Activated naive CD8-positive, alpha-beta T cell treated with anti-CD3 and anti-CD28 coated beads for 36 hours (primary cell): Measurements from ENCODE around the gene PPEF1. TPM values are rescaled to one million over a fixed set of nuclear protein-coding genes. Genes with fewer than 3 reads are reported as not detected.

Experiments used
- DNase-seq: peaks from one replicate; pipeline ENCODE4 v3.0.0; 2021
- H3K27ac Mint-ChIP-seq: one replicate; pipeline ENCODE4 v1.8.0; 2022; ENCODE audit warnings: mild to moderate bottlenecking, moderate library complexity, mixed read lengths
- H3K27me3 Mint-ChIP-seq: one replicate; pipeline ENCODE4 v1.8.0; 2022; ENCODE audit warnings: mild to moderate bottlenecking, mixed read lengths
- H3K36me3 Mint-ChIP-seq: one replicate; pipeline ENCODE4 v1.8.0; 2021; ENCODE audit warnings: mild to moderate bottlenecking, mixed read lengths
- H3K4me1 Mint-ChIP-seq: one replicate; pipeline ENCODE4 v1.8.0; 2021; ENCODE audit warnings: mixed read lengths
- H3K4me3 Mint-ChIP-seq: one replicate; pipeline ENCODE4 v1.8.0; 2022; ENCODE audit warnings: mild to moderate bottlenecking, moderate library complexity, mixed read lengths
- H3K9me3 Mint-ChIP-seq: one replicate; pipeline ENCODE4 v1.8.0; 2022; ENCODE audit warnings: mixed read lengths
- total RNA-seq, 2 experiments: library from RNA; stranded (reverse); gene quantifications; one replicate each; pipeline ENCODE4 v1.2.3, GENCODE V29; 2021

Gene PPEF1
- total RNA-seq, 2 experiments from 2014 or later = not detected

DNA sequence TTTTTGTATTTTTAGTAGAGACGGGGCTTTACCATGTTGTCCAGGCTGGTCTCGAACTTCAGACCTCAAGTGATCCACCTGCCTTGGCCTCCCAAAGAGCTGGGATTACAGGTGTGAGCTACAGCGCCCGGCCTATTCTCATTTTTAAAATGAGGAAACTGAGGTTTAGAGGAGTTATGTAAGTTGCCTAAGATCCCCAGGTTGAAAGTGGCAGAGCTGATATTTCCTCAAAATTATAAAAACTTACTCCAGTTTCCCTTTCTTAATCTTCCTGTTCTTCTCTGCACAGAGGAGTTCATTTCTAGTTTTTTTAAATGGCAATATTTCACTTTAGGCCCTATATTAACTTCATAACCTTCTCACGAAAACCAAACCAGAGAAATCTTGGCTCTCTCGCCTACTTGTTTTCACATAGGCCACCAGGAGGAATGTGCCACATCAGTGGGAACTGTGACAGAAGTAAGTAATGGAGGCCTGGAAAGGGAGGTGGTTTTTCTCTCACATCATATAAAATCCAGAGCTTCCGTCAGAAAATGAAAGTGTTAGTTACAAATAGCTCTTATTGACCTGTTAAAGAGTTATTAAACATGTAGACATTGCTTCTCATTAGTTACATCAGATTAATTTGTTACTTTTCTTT, 19.5 kb upstream of the PPEF1 start:
- H3K9me3 Mint-ChIP-seq = no peaks in the 10 kb centered on the region
- H3K4me1 Mint-ChIP-seq = no peaks in the 10 kb centered on the region
- no peak overlapping the region for H3K27ac Mint-ChIP-seq
- peaks cover 3% of the 10 kb centered on the region for H3K27me3 Mint-ChIP-seq
- no peak overlapping the region for H3K4me3 Mint-ChIP-seq
- no peaks in the 10 kb centered on the region for H3K36me3 Mint-ChIP-seq
- no peak for DNase-seq

DNA sequence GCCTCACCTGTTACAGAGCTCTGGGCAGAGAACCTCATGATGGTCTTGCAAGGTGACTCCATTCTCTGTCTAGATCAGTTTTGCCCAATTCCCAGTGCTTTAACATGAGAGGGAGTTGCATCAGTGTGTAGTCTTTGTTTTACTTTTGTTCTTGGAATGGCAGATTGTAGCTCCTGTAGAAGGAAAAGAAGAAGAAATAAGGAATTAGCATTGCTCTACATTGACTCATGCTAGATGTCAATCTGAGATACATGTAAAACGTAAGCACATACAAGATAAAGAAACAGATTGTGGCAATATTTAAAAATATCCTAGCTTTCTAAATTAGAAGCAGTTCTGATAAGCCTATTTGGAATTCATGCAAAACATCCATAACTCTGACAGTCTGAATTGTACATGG, 16.0 kb upstream of the PPEF1 start:
- Mint-ChIP-seq H3K36me3 (no peaks in the 10 kb centered on the region), H3K4me3 (no peak overlapping the region), H3K27ac (no peak overlapping the region), H3K9me3 (peaks cover 2% of the 10 kb centered on the region), H3K27me3 (peaks cover 3% of the 10 kb centered on the region), H3K4me1 (no peaks in the 10 kb centered on the region)
- no peak for DNase-seq

DNA sequence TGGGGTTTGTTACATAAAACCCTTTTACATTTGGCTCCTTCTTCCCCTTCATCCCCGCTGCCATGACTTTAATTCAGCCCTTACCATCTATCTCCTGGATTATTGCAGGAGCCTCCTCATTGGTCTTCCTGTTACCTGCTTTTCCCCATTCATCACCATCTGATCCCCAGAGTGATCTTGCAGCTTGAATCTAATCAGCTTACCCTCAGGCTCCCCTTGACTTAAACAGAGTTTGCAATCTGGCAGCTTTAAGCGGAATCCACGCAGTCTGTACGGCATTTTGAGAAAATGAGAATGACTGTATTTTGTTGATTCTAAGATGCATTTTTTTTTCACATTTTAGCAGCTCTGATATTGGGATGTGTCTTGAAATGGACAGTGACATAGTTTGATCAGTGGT, 14.9 kb upstream of the PPEF1 start:
- no peak overlapping the region for H3K27ac Mint-ChIP-seq
- peaks cover 2% of the 10 kb centered on the region for H3K9me3 Mint-ChIP-seq
- H3K36me3 Mint-ChIP-seq = no peaks in the 10 kb centered on the region
- no peak for DNase-seq
- H3K4me3 Mint-ChIP-seq = no peak overlapping the region
- H3K4me1 Mint-ChIP-seq = no peaks in the 10 kb centered on the region
- H3K27me3 Mint-ChIP-seq = peaks cover 3% of the 10 kb centered on the region

DNA sequence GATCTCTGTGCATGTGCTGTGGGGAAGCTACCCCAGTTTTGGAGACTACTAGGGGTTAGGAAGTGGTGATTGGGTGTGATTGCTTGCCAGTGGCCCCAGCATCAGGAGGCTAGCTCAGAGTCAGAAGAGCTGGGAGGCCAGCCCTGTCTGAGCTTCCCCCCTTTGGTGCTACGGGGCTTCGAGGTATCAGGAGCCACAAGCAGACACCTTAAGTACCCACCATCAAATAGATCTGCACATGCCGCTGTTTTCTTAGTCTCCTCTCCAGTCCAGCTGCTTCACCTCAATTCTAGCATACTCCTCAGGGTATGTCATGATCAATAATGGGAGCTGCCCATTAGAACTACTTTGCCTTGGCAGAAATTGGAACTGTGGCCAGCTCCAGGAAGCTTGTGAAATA, 10.8 kb upstream of the PPEF1 start:
- Mint-ChIP-seq H3K9me3 (peaks cover 2% of the 10 kb centered on the region), H3K27ac (no peak overlapping the region), H3K4me1 (no peaks in the 10 kb centered on the region), H3K27me3 (no peaks in the 10 kb centered on the region), H3K4me3 (no peak overlapping the region), H3K36me3 (no peaks in the 10 kb centered on the region)
- no peak for DNase-seq

DNA sequence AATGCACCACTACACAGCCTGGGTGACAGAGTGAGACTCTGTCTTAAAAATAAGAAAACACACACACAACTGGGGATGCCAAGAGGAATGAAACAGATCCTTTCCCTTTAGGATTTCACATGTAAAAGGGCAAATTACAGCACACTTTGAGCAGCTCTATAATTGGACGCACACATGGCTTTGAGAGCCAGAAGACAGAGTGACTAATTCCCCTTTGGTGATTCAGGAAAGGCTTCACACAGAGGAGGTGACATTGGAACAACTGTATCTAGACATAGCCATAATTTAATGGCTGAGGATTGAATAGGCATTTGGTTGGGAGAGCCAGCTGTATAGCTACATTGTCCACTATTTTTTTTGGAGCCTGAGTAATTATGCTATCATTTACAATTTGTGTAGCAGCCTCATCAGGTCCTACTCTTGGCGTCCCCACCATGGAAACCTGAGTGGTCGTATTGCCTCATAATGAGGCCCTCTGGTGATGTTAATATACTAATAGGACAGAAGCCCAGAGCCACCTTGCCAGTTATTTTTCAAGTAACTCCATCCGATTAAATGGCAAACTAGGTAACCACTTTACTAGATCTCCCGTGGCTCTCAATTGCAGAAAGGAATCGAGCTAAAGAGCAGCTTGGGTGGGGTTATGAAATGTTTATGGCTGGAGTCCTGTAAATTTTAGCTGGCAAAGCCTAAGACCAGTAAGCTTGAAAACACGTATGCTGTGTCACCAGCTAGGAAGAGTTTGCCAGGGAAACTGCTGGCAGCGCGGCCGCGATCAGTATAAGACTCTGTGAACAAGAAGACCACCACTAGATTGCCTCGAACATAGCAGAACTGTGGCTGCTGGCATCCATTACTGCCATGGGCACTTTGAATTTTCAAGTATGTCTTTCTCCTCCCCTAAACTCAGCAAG, 8.5 kb upstream of the PPEF1 start:
- Mint-ChIP-seq H3K27me3 (no peaks in the 10 kb centered on the region), H3K9me3 (peaks cover 2% of the 10 kb centered on the region), H3K4me3 (no peak overlapping the region), H3K36me3 (no peaks in the 10 kb centered on the region), H3K4me1 (no peaks in the 10 kb centered on the region), H3K27ac (no peak overlapping the region)
- no peak for DNase-seq

DNA sequence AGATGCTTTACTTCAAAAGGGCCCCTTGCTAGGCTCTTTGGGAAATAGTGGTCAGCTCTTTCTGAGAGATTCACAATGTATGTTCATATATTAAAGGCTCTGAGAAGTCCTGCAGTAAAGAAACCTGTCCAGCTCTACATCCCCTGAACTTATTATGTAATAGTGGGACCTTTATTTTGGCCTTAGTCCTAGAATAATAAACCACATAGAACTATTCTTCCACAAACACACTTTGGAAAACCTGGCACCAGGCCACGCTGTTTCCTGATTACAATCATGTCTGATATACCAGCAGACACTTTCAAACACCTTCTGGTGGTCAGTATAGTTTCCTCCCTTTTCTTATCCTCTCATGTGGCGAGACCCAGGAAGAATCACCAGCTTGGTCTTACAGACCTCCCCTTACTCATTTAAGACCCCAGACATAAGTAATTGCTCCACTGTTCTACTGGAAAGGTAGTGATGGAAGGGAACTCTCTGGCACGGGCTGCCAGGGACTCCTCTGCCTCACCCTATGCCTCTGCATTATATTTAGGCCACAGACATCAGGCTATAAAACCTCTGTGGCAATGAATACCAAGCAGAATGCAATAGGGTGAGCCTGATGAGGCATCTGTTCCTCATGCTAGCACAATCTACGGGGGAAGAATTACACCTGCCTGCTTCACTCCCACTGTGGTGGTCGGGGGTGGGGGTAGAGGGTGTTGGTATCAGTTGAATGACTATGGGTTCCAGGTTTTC, 5.7 kb upstream of the PPEF1 start:
- Mint-ChIP-seq H3K4me3 (no peak overlapping the region), H3K4me1 (no peaks in the 10 kb centered on the region), H3K36me3 (no peaks in the 10 kb centered on the region), H3K9me3 (no peaks in the 10 kb centered on the region), H3K27ac (no peak overlapping the region), H3K27me3 (no peaks in the 10 kb centered on the region)
- no peak for DNase-seq

DNA sequence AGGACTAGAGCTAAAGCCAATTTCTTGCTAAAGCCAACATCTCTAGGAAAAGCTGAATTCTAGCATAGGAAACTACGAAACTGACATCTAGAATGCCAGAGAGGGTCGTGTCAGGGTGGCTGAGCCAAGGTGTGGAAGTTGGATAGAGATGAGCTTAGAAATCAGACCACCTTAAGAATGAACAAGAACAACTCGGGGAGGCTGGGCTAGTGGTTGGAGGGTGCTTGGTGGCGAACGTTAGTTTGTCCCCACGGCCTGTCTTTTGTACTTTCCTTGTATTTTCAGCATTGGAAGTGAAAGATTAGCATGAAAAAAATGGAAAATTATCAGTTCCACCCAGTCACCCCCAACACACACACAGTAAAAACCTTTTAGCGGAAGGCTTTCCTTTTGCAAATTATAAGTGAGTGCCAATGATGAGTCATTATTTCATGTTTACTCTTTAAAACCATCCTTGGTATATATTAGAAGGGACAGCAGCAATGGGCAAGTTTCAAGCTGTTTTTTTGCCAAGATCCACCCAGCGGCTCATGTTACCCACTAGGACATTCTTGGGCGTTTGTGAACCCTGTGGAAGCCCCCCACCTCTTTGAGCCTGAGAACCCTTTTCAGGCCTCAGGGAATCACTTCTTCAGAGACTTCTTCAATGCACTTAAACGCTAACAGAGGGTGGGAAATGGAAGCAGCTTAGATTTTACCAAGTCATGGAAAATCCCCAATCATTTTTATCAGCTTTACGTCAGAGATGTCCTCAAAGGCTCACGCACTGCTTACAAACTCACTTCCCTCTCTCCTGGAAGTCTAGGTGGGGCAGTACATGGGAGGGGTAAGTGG, 4.9 kb upstream of the PPEF1 start:
- H3K27ac Mint-ChIP-seq = no peak overlapping the region
- H3K27me3 Mint-ChIP-seq = no peaks in the 10 kb centered on the region
- no peaks in the 10 kb centered on the region for H3K36me3 Mint-ChIP-seq
- no peak for DNase-seq
- H3K4me3 Mint-ChIP-seq = no peak overlapping the region
- H3K9me3 Mint-ChIP-seq = no peaks in the 10 kb centered on the region
- peaks cover 2% of the 10 kb centered on the region for H3K4me1 Mint-ChIP-seq

DNA sequence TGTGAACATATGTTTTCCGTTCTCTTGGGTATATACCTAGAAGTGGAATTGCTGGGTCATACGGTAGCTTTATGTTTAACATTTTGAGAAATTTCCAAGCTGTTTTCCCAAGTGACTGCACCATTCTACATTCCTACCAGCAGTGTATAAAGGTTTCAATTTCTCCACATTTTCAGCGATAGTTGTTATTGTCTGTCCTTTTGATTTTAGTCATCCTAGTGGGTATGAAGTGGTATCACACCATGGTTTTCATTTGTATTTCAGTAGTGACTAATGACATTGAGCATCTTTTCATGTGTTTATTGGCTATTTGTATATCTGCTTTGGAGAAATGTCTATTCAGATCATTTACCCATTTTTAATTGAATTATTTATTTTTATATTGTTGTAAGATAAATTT, 2.4 kb downstream of the PPEF1 start:
- Mint-ChIP-seq H3K27me3 (no peaks in the 10 kb centered on the region), H3K4me1 (peaks cover 5% of the 10 kb centered on the region), H3K36me3 (no peaks in the 10 kb centered on the region), H3K9me3 (no peaks in the 10 kb centered on the region), H3K4me3 (no peak overlapping the region), H3K27ac (no peak overlapping the region)
- DNase-seq = no peak

DNA sequence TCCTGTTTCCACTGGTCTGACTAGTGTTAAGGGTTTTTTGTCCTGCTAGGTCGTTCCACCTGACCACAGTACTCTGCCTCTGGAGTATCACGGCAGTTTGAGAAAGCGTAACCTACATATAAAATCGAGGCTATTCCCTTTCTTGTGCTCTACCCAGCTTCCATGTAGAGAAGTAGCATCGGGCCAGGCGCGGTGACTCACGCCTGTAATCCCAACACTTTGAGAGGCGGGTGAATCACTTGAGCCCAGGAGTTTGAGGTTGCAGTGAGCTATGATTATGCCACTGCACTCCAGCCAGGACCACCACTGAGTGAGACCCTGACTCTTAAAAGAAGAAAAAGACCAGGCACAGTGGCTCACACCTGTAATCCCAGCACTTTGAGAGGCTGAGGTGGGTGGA, 7.5 kb downstream of the PPEF1 start:
- Mint-ChIP-seq H3K27ac (no peak overlapping the region), H3K4me1 (no peaks in the 10 kb centered on the region), H3K36me3 (no peaks in the 10 kb centered on the region), H3K4me3 (no peak overlapping the region), H3K9me3 (no peaks in the 10 kb centered on the region), H3K27me3 (no peaks in the 10 kb centered on the region)
- no peak for DNase-seq

DNA sequence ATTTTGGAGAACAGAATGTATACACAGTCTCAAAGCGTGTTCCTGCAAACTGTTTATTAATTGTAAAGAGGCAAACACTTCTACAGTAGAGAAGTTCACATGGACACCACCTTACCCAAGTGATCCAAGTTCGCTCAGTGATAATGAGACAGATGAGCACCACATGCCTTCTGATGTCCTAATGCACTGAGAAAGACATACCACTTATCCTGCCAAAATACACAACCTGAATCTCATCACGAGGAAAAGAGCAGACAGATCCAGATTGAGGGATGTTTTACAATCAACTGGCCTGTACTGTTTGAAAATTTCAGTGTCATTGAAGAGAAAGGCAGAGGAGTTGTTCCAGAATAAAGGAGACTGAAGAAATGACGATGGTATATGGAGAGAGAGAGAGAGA, 12.4 kb downstream of the PPEF1 start:
- Mint-ChIP-seq H3K4me3 (no peak overlapping the region), H3K27me3 (no peaks in the 10 kb centered on the region), H3K4me1 (no peaks in the 10 kb centered on the region), H3K9me3 (no peaks in the 10 kb centered on the region), H3K27ac (no peak overlapping the region), H3K36me3 (no peaks in the 10 kb centered on the region)
- DNase-seq = no peak

DNA sequence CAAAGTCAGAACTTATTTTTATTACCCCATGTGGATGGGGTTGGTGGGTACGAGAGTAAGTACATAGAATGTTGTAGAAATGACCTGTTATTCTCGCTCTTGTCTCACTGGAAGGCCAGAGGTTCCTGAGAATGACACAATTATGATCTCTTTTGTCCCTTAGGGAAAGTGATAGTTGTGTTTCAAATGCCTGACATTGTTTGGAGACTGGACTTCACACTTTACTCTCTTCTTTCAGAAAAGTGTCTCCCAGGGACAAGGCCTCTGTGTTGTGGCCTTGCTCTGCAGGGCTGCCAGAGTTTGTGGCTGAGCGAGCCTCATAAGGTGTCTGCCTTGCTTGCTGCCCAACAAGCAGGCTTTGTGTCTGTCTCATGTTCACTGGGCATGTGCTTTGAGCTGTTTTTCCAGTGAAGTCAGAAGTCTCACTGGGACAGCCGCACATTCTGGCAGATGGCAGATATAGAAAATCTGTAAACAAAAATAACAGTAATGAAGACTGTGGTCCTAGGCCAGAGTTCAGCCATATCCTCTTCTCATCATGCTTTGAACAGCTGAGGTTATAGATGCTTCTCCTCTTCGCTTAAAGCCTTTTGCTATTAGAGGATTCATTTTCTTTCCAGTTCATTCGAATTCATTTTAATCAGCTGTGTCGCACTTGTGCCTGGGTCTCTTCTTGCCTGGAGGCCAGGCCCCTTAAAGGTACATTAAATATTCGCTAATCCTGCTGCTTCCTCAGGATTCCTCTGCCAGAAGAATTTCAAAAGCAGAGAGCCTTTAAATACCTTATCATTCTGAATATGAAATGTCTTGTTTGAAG, 14.4 kb downstream of the PPEF1 start:
- no peaks in the 10 kb centered on the region for H3K4me1 Mint-ChIP-seq
- H3K4me3 Mint-ChIP-seq = no peak overlapping the region
- no peaks in the 10 kb centered on the region for H3K27me3 Mint-ChIP-seq
- no peaks in the 10 kb centered on the region for H3K9me3 Mint-ChIP-seq
- H3K27ac Mint-ChIP-seq = no peak overlapping the region
- H3K36me3 Mint-ChIP-seq = no peaks in the 10 kb centered on the region
- DNase-seq = no peak

DNA sequence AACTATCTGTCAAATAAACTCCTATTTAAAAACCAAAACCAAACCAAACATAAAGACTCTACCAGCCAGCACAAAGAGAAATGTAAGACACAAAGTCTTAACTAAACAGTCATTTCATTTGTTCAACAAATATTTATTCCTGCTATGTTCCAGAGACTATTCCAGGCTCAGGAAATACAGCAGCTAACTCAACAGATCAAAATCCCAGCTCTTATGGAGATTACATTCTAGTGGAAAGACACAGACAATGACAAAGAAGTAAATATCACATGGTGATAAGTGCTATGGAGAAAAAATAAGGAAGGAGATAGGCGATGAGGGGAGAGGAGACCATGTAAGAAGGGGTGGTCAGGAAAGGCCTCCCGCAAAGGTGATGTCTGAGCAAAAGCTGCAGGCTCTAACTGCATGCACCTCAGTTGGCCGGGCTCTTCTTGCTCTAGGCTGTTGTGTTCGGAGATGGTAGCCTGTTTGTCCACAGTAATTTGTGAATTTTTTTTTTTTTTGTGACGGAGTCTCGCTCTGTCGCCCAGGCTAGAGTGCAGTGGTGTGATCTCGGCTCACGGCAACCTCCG, 15.1 kb downstream of the PPEF1 start:
- Mint-ChIP-seq H3K36me3 (no peaks in the 10 kb centered on the region), H3K27ac (no peak overlapping the region), H3K9me3 (no peaks in the 10 kb centered on the region), H3K4me3 (no peak overlapping the region), H3K4me1 (no peaks in the 10 kb centered on the region), H3K27me3 (no peaks in the 10 kb centered on the region)
- DNase-seq = no peak

DNA sequence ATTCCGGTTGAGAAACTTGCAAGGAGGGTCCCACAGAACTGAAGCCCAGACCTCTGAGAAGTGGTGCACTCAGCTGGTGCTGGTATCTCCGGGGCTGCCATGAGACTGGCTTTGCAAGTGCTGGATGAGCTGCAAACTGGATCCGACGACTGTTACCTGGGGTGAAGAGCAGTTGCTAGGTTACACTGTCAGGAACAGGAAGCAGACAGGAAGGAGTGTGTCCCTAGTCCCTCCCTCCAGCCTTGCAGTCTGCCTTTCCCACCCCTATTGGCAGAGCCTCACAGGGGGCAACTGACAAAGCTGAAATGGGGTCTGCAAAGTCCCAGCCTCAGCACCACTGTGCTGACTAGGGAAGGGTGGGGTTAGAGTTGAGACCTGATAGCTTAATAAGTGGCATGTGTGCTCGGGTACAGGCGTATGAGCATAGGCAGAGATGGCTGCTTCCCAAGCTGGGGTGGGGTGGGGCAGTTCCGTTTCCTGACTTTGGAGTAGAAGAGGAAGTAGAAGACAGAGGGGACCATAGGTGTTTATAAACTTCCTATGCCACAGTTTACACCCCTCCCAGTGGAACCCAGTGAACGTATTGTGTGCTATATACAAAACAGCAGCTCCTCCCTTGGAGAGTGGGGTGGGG, 18.0 kb downstream of the PPEF1 start:
- Mint-ChIP-seq H3K36me3 (no peaks in the 10 kb centered on the region), H3K4me3 (no peak overlapping the region), H3K27ac (no peak overlapping the region), H3K4me1 (no peaks in the 10 kb centered on the region), H3K9me3 (no peaks in the 10 kb centered on the region), H3K27me3 (no peaks in the 10 kb centered on the region)
- DNase-seq = no peak
